Stomach (tissue), 19 donors: ENCODE results near the gene NIT2. TPM values are rescaled to one million over a fixed set of nuclear protein-coding genes. Genes with fewer than 3 reads are reported as not detected.

Experiments
- DNase-seq, 2 donors: peaks; one replicate each; pipeline versions ENCODE4 v3.0.0 to v3.0.0-alpha.2; 2013 to 2019
- H3K27ac ChIP-seq, 5 donors: fragments of 200-600 bp in 4 of 5; sonication (generic) in 4 of 5; one replicate each; pipeline ENCODE4 v1.5.1; 2013 to 2019; ENCODE audit warnings: mild to moderate bottlenecking in 1 of 5, moderate library complexity in 1 of 5
- H3K27me3 ChIP-seq, 3 donors: fragments of 200-600 bp; sonication (generic); one replicate each; pipeline ENCODE4 v1.5.1; 2017 to 2019; ENCODE audit warnings: mixed run types in 1 of 3
- H3K36me3 ChIP-seq, 4 donors: fragments of 200-600 bp; sonication (generic); 1 replicate in 3 of 4; 2 replicates in 1 of 4; pipeline ENCODE4 v1.5.1; 2016 to 2019
- H3K4me1 ChIP-seq, 4 donors: fragments of 200-600 bp; sonication (generic); one replicate each; pipeline ENCODE4 v1.5.1; 2016 to 2019
- H3K4me3 ChIP-seq, 4 donors: fragments of 200-600 bp; sonication (generic) in 3 of 4; one replicate each; pipeline ENCODE4 v1.5.1; 2016 to 2019; ENCODE audit warnings: mild to moderate bottlenecking in 1 of 4
- H3K9me3 ChIP-seq, 4 donors: fragments of 200-600 bp; sonication (generic); one replicate each; pipeline ENCODE4 v1.5.1; 2016 to 2019
- EP300 ChIP-seq: sonication (generic); formaldehyde crosslinking; IDR thresholded peaks from one replicate; pipeline ENCODE4 v1.6.1; 2017; ENCODE audit warnings: antibody characterized with exemption
- POLR2A ChIP-seq, 4 donors: fragments of 450-650 bp; IDR thresholded peaks; one replicate each; pipeline ENCODE4 v1.6.1; 2016; ENCODE audit warnings: antibody characterized with exemption in 4 of 4, control low read depth in 2 of 4, mild to moderate bottlenecking in 1 of 4, moderate library complexity in 1 of 4
- POLR2AphosphoS5 ChIP-seq, 3 donors: sonication (generic); formaldehyde crosslinking; IDR thresholded peaks; one replicate each; pipeline ENCODE4 v1.6.1; 2016; ENCODE audit warnings: antibody characterized with exemption in 3 of 3
- WGBS, 5 donors: extraction: QIAGEN DNeasy Blood & Tissue Kit in 3 of 5; methylation state at CpG; one replicate each; pipeline versions ENCODE4 v1.1.5 to v1.1.7; 2013 to 2018; 5-methylcytosine and 5-hydroxymethylcytosine counted together
- intact Hi-C: fragments of 100-400 bp; cut with DNase I; formaldehyde crosslinking; loops from one replicate; pipeline ENCODE4 v1.15.1; 2023; ENCODE audit warnings: low total_unique reads
- long read RNA-seq, 10 donors: transcript quantifications; one replicate each; lab custom pipeline, GENCODE V29; 2026
- polyA plus RNA-seq, 3 donors: library from polyadenylated mRNA; stranded (reverse); fragments of 200-250 nt; gene quantifications; one replicate each; pipeline ENCODE4 v1.2.3, GENCODE V29; 2013
- total RNA-seq, 5 donors: library from RNA; depleted of rRNA; stranded (reverse); fragments of >200 nt; gene quantifications; one replicate each; pipeline versions ENCODE4 v1.1.0 to v1.2.3, GENCODE V29; 2014 to 2016
- TF ChIP-seq, protein P1 (sequence below), 7 experiments: fragments of 450-650 bp in 4 of 7; fragments of 200-600 bp in 3 of 7; sonication (generic) in 3 of 7; IDR thresholded peaks; one replicate each; pipeline ENCODE4 v1.5.1; 2016 to 2019; ENCODE audit warnings: antibody characterized with exemption in 7 of 7, control low read depth in 2 of 7, mild to moderate bottlenecking in 1 of 7
- donor health status: healthy with polysubstance abuse.
- donor health status: Bipolar disorder and iron deficiency.
- donor health status: healthy.

Gene NIT2, protein sequence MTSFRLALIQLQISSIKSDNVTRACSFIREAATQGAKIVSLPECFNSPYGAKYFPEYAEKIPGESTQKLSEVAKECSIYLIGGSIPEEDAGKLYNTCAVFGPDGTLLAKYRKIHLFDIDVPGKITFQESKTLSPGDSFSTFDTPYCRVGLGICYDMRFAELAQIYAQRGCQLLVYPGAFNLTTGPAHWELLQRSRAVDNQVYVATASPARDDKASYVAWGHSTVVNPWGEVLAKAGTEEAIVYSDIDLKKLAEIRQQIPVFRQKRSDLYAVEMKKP
- total RNA-seq (10 to 100 TPM in 4 of 5 donors, 1 to 10 TPM in 1; 4.3 to 53.1 (median 35.1) TPM), polyA plus RNA-seq (10 to 100 TPM; 17.6 to 37.4 (median 24.1) TPM)
- long read RNA-seq, donor 1, full-length matches to known transcripts = 4 of 18 reads
- long read RNA-seq, donor 1, partial matches to known transcripts = 14 of 18 reads
- long read RNA-seq, donor 1, other reads (novel, unspliced or antisense) = 0 of 18 reads
- long read RNA-seq, donor 2, full-length matches to known transcripts = 11 of 31 reads
- long read RNA-seq, donor 2, partial matches to known transcripts = 12 of 31 reads
- long read RNA-seq, donor 2, other reads (novel, unspliced or antisense) = 8 of 31 reads
- long read RNA-seq, donor 3, full-length matches to known transcripts = 11 of 11 reads
- long read RNA-seq, donor 3, partial matches to known transcripts = 0 of 11 reads
- long read RNA-seq, donor 3, other reads (novel, unspliced or antisense) = 0 of 11 reads
- long read RNA-seq, donor 4, full-length matches to known transcripts = 2 of 2 reads
- long read RNA-seq, donor 4, partial matches to known transcripts = 0 of 2 reads
- long read RNA-seq, donor 4, other reads (novel, unspliced or antisense) = 0 of 2 reads
- long read RNA-seq, donor 5, full-length matches to known transcripts = 4 of 9 reads
- long read RNA-seq, donor 5, partial matches to known transcripts = 5 of 9 reads
- long read RNA-seq, donor 5, other reads (novel, unspliced or antisense) = 0 of 9 reads
- long read RNA-seq, donor 6 = 0 reads
- long read RNA-seq, donor 7, full-length matches to known transcripts = 5 of 5 reads
- long read RNA-seq, donor 7, partial matches to known transcripts = 0 of 5 reads
- long read RNA-seq, donor 7, other reads (novel, unspliced or antisense) = 0 of 5 reads
- long read RNA-seq, donor 8, full-length matches to known transcripts = 11 of 11 reads
- long read RNA-seq, donor 8, partial matches to known transcripts = 0 of 11 reads
- long read RNA-seq, donor 8, other reads (novel, unspliced or antisense) = 0 of 11 reads
- long read RNA-seq, donor 9, full-length matches to known transcripts = 13 of 23 reads
- long read RNA-seq, donor 9, partial matches to known transcripts = 10 of 23 reads
- long read RNA-seq, donor 9, other reads (novel, unspliced or antisense) = 0 of 23 reads
- long read RNA-seq, donor 10, full-length matches to known transcripts = 5 of 5 reads
- long read RNA-seq, donor 10, partial matches to known transcripts = 0 of 5 reads
- long read RNA-seq, donor 10, other reads (novel, unspliced or antisense) = 0 of 5 reads

DNA sequence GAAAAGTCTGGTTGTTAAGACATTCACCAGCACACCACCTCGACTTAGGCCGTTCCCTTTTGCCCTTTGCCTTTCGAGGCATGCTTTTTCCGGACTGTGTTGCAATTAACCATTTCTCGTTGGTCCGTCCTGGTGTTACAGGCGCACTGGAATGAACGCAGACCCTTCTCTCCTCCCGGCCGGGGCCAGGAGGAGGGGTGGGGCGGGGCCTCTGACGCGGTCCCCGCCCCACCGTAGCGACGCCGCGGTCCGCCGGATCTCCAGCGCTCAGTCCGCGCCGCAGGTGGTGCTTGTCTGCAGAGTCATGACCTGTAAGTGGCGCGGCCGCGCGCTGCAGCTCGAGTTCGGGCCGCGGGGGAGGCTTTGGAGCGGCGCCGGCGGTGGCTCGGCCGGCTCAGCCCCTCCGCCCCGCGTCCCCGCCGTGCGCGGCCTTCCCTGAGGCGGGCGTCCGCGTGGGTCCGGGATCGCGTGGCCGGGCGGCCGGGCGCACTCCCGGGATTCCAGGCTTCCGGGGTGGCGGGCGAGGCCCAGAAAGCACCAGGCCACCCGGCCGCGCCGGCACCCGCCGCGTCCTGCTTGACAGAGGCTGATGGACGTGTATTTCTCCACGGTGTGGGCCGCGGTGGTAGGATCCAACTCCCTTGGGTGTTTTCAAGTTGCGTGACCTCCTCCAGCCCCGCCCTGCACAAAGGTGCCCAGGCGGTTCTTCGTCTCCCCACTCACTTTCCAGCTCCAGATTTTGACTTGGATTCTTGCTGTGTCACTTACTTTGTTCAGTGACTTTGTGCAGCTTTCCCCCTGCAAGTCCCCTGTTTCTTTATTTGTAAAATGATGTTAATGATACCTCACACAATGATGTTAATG is at the start of gene NIT2:
NIT2 (plus strand) TSS at position 270 of the 864 bp plus-strand sequence; CDS start at position 305, 35 bp downstream.
- WGBS, 5 donors = 0 to 1% (median 1%) methylated on average over 18 to 77 of the region's 77 CpGs
- TF ChIP-seq POLR2AphosphoS5 (IDR thresholded peaks at IDR 0.05) (peak in 2 of 3 donors; percentile 73 to 74), POLR2A (IDR thresholded peaks at IDR 0.05) (no peak)
- TF ChIP-seq, protein P1, sequence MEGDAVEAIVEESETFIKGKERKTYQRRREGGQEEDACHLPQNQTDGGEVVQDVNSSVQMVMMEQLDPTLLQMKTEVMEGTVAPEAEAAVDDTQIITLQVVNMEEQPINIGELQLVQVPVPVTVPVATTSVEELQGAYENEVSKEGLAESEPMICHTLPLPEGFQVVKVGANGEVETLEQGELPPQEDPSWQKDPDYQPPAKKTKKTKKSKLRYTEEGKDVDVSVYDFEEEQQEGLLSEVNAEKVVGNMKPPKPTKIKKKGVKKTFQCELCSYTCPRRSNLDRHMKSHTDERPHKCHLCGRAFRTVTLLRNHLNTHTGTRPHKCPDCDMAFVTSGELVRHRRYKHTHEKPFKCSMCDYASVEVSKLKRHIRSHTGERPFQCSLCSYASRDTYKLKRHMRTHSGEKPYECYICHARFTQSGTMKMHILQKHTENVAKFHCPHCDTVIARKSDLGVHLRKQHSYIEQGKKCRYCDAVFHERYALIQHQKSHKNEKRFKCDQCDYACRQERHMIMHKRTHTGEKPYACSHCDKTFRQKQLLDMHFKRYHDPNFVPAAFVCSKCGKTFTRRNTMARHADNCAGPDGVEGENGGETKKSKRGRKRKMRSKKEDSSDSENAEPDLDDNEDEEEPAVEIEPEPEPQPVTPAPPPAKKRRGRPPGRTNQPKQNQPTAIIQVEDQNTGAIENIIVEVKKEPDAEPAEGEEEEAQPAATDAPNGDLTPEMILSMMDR (IDR thresholded peaks at IDR 0.05) = no peak
- Histone ChIP-seq H3K27ac (peak within 1 kb of the TSS; percentile 81 to 94 (median 91)), H3K9me3 (no peaks in the 10 kb centered on the region), H3K4me3 (peak within 1 kb of the TSS; percentile 65 to 78 (median 71)), H3K27me3 (no peaks in the 10 kb centered on the region), H3K36me3 (peaks cover 4 to 14% (median 8%) of the 10 kb centered on the region in 4 donors), H3K4me1 (peaks cover 4 to 27% (median 16%) of the 10 kb centered on the region in 4 donors)
- intact Hi-C loops = no loop called here
- peak; percentile 90 to 95 for DNase-seq

DNA sequence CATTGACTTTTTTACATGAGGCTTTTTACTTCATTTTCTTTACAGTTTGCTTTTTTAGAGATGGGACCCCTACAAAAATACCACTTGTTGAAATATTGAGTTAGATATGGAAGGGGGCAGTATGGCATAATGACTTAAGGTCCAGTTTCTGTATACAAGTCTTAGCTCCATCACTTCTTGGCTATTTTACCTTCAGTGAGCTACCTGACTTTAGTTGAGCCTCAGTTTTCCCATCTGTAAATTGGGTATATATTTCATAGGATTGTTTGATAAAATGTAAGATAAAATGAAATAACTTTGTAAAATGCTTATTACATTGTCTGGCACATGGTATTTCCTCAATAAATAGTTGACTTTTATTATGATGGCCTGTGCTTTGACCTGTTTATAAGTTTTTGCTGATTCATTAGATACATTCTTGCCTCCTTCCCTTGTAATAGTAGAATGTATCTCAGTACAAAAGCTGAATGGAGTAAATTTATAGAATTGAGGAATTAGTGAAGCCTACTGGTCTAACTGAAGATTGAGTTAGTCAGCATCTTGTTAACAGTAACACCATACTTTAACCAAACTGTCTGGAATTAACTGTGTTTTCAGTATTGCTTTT is 46.2 kb upstream of the NIT2 start:
- no peaks in the 10 kb centered on the region for H3K27me3 ChIP-seq
- TF ChIP-seq POLR2AphosphoS5 (IDR thresholded peaks at IDR 0.05) = no peak
- TF ChIP-seq EP300 = no peak
- TF ChIP-seq, protein P1 (IDR thresholded peaks at IDR 0.05) = no peak
- TF ChIP-seq POLR2A (IDR thresholded peaks at IDR 0.05) = no peak
- peaks cover 29 to 92% (median 82%) of the 10 kb centered on the region in 4 donors for H3K36me3 ChIP-seq
- H3K4me3 ChIP-seq = no peak overlapping the region
- DNase-seq = no peak
- no peaks in the 10 kb centered on the region for H3K4me1 ChIP-seq
- intact Hi-C loops = no loop called here
- no peak overlapping the region for H3K27ac ChIP-seq
- no peaks in the 10 kb centered on the region for H3K9me3 ChIP-seq

DNA sequence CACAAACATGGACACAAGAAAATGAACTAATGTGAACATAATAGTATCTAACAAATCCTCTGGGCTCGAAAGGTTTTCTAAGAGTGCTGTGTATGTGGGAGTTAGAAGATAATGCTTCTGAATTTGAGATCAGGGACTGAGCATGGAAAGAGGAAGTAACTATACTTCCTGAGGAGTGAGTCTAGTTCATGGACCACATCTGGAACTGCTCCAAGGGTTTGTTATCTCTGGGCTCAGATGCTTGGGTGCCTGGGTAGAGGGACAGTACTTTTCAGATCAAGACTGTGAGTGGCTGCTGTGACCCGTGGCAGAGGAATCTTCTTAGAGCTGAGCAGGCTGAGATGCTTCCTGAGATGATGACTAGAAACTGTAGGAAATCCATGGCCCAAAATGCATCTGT is 45.2 kb upstream of the NIT2 start:
- no peaks in the 10 kb centered on the region for H3K4me1 ChIP-seq
- 53 to 68% (median 65%) methylated on average over 2 of the region's 2 CpGs for WGBS, 5 donors
- H3K36me3 ChIP-seq = peaks cover 29 to 91% (median 79%) of the 10 kb centered on the region in 4 donors
- H3K4me3 ChIP-seq = no peak overlapping the region
- no peaks in the 10 kb centered on the region for H3K27me3 ChIP-seq
- DNase-seq = peak in 1 of 2 donors; percentile 16
- intact Hi-C loops = no loop called here
- TF ChIP-seq POLR2AphosphoS5 (IDR thresholded peaks at IDR 0.05) = no peak
- TF ChIP-seq POLR2A (IDR thresholded peaks at IDR 0.05) = no peak
- H3K9me3 ChIP-seq = no peaks in the 10 kb centered on the region
- no peak overlapping the region for H3K27ac ChIP-seq
